Superior temporal gyrus (tissue), 1 donor: ENCODE measurements around the gene POLR3C.
"Not testable (repeated sequence)": the region's sequence is repeated elsewhere in the genome, so short reads cannot be mapped to it uniquely, and the experiment has no call there.

Experiments
- DNase-seq: peaks from one replicate; pipeline ENCODE4 v3.0.0-alpha.2; 2016; ENCODE audit errors: extremely low spot score

Gene POLR3C

DNA sequence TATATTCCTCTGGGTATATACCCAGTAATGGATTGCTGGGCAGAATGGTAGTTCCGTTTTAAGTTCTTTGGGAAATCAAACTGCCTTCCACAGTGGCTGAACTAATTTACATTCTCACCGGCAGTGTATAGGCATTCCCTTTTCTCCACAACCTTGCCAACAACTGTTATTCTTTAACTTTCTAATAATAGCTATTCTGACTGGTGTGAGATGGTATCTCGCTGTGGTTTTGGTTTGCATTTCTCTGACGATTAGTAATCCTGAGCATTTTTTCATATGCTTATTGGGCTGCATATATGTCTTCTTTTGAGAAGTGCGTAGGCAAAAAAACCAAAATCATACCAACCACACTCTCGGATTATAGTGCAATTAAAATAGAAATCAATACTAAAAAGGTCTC is 5.9 kb upstream of the POLR3C start:
- DNase-seq = not testable (repeated sequence)

DNA sequence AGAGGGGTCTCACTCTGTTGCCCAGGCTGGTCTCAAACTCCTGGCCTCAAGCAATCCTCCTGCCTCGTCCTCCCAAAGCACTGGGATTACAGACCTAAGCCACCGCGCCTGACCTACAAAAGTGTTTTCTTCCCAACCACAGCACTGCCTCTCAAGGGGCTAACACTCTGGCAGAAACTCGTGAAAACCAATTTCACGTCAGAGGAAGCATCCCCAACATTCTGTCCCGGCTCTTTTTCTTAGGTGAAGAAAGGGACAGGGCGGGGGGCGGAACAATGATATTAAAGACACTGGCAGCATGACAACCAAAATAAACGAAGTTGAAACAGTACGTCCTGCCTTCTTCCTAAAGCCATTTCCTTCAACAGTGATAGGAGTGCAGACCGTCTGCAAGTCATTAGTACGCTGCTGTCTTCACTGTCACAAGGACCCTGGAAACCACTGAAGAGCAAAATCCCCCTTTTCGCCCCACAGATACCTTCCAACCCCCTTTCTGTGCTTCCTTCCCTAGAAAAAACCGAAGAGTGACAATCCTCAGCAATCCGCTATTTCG is 1.1 kb upstream of the POLR3C start:
- not testable (repeated sequence) for DNase-seq

DNA sequence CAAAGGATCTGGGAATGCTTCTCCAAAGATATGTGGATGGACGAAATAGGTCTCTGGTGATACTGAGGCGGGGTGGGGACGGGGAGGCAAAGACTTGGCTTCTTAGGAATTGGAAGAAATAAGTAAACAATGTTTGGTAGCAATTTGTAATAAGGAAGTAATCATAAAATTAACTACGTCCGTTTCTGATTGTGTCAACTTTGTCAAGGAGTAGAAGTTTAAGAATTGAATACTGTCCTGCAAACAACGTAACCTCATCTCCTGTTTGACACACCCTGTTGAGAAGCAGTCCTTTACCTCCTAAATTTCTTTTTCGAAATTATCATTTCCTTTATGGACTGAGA is 471 bp downstream of the POLR3C start:
- no peak for DNase-seq

DNA sequence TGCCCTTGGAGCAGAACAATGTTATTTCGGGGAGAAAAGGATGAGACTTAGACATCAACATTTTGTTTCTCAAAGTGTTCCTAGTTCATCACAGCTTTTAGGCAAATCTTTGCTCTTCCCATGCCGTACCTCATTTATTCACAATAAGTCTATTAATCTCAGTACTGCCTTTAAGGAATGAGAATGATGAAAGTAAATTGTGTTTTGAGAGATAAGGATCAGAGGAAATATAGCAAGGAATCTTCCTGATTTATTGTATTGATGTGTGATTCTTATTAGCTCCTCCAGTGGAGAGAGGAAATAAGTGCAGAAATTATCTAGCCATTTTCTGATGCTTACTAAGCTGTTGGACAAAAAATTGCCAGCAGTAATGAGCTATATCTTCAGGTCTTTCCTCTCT is 2.0 kb downstream of the POLR3C start:
- DNase-seq = no peak

DNA sequence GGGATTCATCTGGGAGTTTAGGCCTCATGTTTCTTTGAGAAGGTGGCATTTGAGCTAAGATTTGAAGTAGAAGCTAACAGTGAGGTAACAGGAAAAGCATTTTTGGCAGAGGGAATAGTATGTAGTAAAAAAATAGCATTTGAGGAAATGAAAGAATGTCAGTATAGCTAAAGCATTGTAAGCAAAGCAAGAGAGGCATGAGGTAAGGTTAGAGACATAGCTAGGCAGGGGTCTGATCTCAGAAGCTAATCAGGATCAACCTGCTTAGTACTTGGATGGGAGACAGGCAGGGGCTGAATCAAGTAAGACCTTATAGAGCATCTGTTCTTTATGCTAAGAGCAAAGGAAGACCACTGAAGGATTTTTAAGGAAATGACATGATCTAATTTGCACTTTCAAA is 4.0 kb downstream of the POLR3C start:
- no peak for DNase-seq

DNA sequence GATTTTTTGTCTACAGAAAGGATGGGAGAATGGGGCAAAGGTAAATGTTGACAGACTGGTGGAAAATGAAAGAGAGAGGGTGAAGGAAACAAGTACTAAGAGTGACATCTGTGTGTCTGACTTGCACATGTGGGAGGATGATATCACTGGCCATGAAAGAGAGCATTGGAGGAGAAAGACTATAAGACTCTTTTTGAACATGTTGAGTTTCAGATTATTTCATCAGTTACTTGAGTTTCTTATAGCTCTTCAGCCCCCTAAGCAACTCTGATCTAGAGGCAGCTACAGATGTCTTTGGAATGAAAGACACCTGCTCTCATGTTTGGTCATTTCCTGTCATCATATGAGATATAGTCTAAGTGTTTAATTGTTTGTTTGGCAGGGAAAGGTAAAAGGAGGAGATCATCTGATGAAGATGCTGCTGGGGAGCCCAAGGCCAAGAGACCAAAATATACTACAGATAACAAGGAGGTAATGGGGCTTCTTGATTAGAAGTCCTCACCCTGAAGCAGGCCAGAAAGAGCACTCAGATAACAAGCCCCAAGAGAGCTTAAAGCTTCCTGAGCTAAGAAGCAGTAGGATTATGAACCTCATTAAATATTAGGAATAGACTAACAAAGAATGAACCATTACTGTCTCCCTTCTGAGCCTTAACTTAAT is 4.5 kb downstream of the POLR3C start:
- no peak for DNase-seq

DNA sequence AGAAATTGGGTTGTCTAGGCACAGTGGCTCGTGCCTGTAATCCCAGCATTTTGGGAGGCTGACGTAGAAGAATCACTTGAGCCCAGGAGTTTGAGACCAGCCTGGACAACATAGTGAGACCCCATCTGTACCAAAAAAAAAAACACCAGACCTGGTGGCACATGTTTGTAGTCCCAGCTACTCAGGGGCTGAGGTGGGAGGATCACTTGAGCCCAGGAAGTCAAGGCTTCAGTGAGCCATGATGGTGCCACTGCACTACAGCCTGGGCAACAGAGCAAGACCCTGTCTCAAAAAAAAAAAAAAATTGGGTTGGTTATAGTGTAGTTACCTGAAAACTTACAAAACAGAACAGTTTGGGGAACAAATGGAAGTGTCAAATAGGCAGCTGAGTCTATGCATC is 6.8 kb downstream of the POLR3C start:
- not testable (repeated sequence) for DNase-seq

DNA sequence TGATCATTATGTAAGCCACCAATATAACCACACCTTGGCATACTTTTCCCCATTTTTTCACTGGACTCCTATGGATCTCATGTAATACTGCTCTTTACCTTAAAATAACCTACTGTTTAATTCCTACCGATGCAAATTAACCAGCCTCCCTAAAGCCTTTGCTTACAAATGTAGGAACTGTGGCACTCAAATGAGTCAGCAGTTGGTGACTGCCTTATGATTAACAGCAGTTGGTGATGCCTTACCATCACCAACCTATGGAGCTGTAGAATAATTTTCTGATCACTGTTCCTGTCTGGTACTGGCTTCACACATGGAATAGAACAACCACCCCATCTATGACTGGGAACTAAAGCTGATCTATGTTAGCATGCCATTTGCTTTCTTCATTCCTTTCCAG is 13.7 kb downstream of the POLR3C start:
- no peak for DNase-seq

DNA sequence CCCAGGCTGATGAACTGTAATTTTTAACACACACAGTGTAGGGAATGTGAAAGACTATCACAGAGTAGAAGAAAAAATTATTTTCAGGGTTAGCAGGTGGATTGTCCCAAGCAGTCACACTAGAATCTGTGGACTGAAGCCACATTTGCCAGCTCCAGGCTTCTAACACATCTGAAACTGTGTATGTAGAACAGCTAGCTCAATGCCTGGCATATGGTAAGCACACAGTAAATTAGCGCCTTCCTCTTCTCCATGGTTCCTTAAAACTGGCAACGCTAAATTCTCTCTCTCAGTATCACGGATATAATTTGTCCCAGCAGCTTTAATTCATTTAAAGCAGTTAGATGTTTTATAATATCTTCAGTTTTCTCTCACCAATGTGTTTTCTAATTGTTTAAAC is 19.0 kb downstream of the POLR3C start:
- DNase-seq = no peak

DNA sequence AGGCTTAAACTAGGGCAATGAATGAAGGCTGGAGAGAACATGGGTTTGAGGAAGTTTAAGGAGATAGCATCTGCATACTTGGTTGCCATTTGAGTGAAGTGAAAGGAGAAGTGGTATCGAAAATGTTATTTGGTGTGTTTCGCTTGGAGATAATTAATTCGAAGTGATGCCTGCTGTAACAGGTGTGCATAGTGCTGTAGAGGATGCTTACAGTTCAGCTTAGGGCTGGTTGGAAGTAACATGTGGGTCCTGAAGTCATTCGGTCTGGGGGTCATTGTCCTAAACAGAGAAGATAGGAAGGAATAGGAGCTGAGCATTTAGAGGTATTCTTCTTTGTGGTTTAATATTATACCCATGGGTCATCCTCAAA is 21.1 kb downstream of the POLR3C start:
- no peak for DNase-seq

DNA sequence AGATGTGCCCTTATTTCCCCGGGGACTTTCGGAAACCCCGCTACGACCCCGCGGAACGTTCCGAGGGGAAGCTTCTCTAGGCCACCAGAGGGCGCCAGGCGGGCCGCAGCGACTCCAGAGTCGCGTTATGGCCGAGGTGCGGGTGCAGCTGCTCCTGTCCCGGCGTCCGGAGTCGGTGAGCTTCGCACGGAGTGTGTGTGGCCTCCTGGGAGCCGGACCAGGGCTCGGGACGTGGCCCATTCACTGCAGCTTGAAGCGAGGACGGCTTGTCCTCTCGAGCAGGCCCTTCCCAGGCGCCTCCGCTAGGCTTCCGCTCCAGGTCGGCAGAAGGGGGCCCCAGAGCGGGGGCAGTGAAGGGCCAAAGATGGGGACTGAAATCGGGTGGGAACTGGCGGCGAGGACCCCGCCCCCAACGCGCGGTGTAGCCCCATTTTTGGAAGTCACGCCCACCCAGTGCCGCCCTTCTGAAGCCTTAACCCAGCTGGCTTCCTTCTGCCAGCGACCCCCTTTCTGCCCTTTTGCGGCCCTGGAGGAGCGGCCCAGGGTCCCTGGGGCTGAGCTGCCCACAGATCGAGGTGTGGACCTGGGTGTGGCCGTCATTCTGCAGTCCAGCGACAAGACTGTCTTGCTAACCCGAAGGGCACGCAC is 21.6 kb downstream of the POLR3C start, which contains the start of gene NUDT17:
Gene NUDT17 (plus strand): TSS at position 117 of the 648 bp plus-strand sequence. CDS start 11 bp downstream, at position 128.
- DNase-seq = peak; percentile 72

DNA sequence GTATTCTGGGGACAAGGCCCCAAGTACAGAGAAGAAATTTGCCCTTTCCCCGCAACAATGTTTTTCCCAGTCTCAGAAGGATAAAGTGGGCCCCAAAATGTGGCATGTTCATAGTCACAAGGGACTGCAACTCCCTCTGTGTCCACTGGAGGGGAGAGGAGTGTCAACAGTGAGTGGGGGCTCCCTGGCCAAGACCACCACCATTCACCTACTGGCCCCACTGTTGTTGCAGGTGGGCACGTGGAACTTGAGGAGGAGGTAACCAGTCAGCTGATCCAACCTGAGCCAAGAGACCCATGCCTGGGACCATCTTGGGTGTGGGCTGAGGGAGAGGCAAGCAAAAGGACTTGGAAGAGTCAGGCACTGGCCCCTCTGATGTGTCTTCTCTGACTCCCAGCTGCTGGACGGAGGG is 22.2 kb downstream of the POLR3C start:
- no peak for DNase-seq

DNA sequence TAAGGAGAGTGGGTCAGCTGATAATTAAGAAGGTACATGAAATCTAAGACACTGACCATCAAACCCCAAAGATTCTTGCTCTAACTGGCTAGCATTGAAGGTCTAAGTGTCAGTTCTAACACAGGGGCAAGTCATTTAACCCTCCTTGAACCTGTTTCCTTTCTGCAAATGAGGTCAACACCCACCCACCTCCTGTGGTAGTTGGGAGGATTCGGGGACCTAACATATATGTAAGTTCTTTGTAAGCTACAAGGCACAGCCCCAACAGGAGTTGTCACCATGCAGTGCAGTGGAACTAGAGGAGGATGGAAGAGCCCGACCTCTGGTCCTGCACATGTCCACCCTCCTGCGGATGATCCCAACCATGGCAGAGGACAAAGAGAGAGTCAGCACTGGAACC is 23.8 kb downstream of the POLR3C start:
- no peak for DNase-seq

DNA sequence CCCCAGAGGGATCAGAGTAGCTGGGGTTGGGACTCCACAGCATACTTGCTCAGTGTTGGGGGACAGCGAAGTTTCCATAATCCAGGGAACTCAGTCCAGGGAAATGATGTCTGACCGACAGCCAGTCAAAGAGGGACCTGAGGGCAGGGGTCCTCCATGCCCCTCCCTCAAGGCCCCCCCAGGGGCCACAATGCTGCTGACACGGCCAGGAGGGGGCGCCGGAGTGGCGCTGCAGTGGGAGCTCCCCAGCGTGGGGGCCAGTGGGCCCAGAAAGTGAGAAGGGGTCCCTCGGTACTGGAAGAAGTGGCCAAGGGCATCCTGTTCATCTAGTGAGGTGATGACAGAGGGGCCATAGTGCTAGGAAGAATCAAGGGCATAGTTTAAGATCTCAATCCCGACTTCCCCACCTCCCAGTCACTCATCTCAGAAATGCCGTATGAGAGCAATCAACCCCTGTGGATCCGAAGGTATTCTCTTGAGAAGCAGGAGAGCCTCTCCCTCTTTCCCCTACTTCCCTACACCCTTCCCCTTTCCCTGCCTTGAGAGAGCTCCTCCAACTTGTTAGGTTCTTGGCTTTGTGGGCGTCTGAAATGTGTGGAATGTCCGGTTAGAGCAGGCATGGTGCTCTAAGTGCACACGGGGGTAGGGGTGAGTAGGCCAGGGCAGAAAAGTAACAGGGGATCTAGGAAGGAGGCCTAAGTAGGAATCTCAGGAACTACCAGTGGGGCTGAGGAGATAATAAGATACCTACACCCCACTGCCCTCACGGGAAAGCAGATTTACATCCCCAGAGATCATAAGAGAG is 25.6 kb downstream of the POLR3C start:
- DNase-seq = no peak

DNA sequence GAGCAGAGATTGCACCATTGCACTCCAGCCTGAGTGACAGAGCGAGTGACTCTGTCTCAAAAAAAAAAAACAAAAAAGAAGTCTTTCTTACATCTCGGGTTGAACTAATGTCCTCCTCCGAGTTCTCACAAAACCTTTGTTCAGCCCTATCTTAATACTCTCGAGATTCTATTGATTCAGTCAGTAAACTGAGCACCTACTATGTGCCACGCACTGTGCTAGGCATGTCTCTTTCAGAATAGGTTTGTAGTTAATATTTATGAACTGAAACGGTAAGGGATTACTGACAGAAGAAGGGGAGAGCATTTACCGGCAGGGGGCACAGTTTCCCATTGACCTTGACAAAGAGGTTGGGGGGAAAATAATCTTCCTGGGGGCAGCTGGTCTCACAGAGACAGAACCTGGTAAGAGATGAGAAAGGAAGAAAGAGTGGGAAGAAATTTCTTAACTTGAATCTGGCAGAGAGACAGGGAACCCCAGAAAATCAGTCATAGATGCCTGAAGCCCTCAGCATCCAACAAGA is 31.5 kb downstream of the POLR3C start:
- DNase-seq = no peak

DNA sequence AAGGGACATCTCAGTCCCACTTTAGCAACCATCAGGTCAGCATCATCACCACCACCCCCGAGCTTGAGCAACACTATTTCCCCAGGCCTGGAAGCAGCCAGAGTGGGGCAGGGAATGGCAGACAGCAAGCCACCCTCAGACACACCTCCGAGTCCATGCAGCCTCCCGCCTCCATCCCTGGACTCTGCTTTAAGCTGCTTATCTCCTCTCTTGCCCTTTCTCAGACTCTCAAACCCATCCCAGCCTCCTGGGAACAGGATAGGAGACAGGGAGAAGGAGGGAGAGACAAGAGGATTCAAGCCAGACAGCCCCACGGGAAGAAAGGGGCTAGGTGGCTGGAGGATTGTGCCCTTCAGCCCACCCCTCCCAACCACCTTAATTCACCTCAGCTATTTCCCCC is 33.2 kb downstream of the POLR3C start:
- no peak for DNase-seq

DNA sequence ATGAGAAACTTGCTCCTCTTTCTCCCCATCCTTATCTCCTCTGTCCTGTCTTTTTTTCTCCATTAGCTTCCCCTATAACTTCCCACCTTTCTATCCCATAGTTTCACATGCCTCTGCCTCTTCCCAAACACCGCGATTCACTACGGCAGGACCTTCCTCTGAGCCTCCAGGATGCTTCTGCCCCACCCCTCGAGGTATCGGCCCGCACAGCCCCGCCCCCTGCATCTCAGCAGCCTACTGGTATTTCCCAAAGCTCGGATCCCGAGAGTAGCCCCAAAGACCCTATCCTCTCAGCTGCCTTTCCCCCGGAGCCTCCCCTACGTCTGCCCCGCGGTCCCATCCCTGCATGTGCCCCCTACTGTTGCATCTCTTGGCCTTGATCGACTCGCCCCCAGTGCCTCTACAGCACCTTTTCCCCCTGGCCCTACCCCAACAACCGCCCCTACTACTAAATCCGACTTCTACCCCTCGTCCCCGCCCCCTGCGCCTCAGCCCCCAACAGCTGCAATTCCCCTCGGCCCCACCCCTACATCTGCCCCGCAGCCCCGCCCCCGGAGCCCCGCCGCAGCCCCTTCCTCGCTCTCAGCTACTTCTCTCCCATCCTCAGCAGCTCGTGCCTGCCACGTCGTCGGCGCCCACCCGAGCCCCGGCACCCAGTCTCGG is 34.4 kb downstream of the POLR3C start:
- no peak for DNase-seq

DNA sequence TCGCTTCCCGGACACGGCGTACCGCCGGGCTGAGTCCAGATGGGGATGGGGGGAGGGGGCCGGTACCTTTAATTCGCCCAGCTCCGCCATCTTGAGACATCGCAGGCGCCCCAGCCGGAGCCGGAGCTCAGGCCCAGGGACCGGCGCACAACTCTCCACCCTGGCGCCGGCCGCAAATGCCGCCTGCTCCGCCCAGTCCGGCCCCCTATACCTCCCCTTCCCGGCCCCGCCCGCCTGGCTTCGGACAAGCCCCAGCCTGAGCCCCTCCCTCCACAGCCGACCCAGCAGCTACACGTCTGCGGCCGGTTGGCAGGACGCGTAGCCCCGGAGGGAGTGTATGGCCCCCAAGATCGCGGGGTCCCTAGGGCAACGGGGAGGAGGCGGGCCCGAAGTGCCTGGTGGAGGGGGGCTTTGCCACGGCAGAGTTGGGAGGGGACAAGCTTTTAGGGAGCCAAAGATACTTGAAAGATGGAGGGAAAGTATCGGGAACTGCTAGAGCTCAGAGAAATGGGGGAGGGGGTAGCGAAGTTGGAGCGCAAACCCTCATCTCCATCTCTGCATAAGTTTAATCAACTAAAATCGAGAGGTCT is 35.0 kb downstream of the POLR3C start, which contains the start of gene PIAS3:
Gene PIAS3 (minus strand): TSS at position 181 of the 590 bp plus-strand sequence. CDS start 91 bp downstream, at position 90.
- DNase-seq = peak; percentile 83

DNA sequence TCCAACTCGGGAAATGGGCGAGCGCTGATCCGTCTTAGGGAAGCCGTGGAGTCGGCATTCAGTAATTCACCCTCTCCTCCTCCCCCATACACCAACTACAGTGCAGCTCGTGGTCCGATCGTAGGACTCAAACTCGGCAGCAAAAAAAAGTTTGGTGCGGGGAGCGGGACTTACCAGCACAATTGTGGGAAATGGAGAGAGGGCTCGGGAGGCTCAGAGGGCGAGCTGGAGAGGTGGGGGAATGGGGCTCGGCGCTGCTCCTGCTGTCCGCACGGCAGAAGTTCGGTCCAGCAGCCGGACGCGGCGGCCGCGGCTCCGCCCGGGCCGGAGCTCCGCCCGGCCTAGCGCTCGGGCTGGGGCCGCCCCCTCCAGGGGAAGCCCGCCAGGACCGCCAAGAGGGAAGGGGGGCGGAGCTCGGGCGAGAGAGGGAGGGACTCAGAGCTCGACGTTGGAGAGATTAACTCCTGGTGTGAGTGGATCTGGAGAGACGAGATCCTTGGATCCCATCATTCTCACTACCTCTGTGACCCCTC is 35.6 kb downstream of the POLR3C start:
- DNase-seq = peak; percentile 85

DNA sequence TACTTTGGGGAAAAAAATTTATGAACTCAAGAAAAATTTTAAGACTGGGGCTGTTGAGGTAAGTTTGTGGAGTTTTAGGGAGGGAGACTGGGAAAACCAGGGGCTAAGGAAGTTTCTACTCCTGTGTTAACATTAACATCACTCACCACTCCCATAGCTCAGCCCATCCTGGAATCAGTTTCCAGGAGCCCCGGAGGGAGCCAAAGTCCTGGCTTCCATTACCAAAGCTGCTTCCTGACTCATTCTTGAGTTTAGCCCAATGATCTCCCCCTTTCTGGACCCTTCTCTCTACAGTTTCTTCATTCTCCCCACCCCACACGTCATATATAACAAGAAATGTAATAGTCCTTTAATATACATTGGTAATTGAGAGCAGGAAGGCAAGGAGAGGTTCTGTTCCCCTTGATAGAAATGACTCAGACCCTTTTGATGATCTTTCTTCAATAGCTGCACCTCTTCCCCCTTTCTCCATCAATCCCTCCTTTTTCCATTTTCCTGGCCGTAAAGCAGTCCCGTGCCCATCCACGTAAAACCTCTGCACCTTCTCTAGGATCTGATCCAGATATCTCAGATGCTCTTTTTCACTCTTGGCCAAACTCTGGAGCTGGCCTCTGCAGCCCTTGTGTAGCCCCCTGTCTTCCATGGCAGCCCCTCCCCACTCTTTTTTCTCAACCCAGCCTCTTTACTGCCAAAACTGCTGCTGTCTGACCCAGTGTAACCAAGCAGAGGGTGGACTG is 39.5 kb downstream of the POLR3C start:
- no peak for DNase-seq
